Transverse colon (tissue), 4 donors: ENCODE measurements around the gene ZNF77.

ENCODE experiments used
- EP300 ChIP-seq: sonication (generic); formaldehyde crosslinking; IDR thresholded peaks from one replicate; pipeline ENCODE4 v1.6.1; 2017; ENCODE audit warnings: antibody characterized with exemption, low read depth
- POLR2AphosphoS5 ChIP-seq, 3 donors: sonication (generic); formaldehyde crosslinking; IDR thresholded peaks; one replicate each; pipeline ENCODE4 v1.6.1; 2016; ENCODE audit warnings: antibody characterized with exemption in 3 of 3
- TF ChIP-seq, protein P1 (sequence below), 5 experiments: fragments of 200-600 bp in 3 of 5; fragments of 450-650 bp in 2 of 5; sonication (generic) in 3 of 5; IDR thresholded peaks; 1 replicate in 2 of 5; 2 replicates in 3 of 5; pipeline ENCODE4 v1.5.1; 2016 to 2017; ENCODE audit warnings: antibody characterized with exemption in 5 of 5, inconsistent platforms in 3 of 5, mild to moderate bottlenecking in 2 of 5, moderate library complexity in 1 of 5

DNA sequence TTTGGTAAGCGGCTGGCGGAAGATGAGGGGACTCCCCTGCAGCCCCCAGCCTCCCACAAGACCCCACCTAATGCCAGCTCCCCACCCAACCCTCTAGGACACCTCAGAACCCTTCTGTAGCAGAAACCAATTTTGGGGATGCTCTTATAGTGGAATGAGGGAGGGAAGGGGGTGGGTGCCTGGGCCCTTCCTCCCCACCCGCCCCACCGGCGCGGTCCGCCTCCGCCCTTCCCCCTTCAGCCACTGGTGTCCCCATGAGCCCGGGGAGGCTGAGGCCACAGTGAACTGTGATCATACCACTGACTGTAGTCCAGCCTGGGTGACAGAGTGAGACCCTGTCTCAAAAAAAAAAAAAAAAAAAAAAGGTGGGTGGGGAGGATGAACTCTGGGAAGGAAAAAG lies 48.8 kb upstream of the ZNF77 start:
- TF ChIP-seq, protein P1, sequence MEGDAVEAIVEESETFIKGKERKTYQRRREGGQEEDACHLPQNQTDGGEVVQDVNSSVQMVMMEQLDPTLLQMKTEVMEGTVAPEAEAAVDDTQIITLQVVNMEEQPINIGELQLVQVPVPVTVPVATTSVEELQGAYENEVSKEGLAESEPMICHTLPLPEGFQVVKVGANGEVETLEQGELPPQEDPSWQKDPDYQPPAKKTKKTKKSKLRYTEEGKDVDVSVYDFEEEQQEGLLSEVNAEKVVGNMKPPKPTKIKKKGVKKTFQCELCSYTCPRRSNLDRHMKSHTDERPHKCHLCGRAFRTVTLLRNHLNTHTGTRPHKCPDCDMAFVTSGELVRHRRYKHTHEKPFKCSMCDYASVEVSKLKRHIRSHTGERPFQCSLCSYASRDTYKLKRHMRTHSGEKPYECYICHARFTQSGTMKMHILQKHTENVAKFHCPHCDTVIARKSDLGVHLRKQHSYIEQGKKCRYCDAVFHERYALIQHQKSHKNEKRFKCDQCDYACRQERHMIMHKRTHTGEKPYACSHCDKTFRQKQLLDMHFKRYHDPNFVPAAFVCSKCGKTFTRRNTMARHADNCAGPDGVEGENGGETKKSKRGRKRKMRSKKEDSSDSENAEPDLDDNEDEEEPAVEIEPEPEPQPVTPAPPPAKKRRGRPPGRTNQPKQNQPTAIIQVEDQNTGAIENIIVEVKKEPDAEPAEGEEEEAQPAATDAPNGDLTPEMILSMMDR (IDR thresholded peaks at IDR 0.05) = no peak
- no peak for TF ChIP-seq POLR2AphosphoS5 (IDR thresholded peaks at IDR 0.05)
- no peak for TF ChIP-seq EP300
